ENCODE measurements around the gene FAAP100.

Gene FAAP100

DNA sequence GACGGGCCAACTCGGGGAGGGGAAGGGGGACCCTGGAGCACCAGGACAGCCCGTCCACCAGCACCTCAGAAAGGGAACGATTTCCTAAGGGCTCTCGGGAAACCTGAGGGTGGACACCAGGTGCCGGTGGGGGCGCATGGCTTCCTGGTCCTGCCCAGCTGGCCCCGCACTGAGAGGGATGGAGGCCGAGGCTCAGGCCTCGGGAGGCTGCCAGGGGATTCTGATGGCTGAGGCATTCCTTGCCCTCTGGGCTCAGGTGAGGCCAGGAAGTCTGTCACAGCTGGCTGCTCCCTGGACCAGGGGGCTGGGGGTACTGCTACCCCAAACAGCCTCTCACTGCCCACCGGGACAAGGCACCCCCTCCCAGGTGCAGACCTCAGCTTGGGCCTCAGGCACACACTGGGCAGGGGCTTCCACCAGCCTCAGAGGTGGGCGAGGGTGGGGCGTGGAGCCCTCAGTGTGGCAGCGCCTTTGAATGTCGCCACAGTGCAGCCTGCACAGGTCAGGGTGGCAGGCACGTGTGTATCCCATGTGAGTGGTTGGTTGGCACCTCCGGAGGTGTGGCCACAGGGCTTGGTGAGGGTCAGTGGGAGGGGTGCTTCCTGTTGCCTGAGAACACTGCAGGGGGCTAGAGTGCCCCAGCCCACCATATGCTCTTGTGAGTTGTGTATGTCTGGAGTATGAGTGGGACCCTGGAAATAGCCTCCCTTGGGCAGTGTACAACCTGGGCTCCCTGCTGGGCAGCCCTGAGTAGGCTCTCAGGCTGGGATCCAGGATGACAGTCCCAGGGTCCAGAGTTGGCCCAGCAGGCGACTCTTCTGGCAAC lies 27.9 kb downstream of the FAAP100 start:
- H3K4me3 ChIP-seq (replicated peaks; ENCODE audit: low read depth, low read length), result no peak overlapping the region
- no peak for DNase-seq (ENCODE audit: low read depth)
- TF ChIP-seq CTCF (IDR thresholded peaks at IDR 0.05; ENCODE audit: low read length, missing control alignments), result no peak

- no peak for DNase-seq (ENCODE audit: low read depth)
- no peak for TF ChIP-seq CTCF (IDR thresholded peaks at IDR 0.05; ENCODE audit: low read length, missing control alignments)
- no peak overlapping the region for H3K4me3 ChIP-seq (replicated peaks; ENCODE audit: low read depth, low read length)
Measured at GRCh38 chr17:81523402-81524038, 28.6 kb downstream of the FAAP100 start.

DNA sequence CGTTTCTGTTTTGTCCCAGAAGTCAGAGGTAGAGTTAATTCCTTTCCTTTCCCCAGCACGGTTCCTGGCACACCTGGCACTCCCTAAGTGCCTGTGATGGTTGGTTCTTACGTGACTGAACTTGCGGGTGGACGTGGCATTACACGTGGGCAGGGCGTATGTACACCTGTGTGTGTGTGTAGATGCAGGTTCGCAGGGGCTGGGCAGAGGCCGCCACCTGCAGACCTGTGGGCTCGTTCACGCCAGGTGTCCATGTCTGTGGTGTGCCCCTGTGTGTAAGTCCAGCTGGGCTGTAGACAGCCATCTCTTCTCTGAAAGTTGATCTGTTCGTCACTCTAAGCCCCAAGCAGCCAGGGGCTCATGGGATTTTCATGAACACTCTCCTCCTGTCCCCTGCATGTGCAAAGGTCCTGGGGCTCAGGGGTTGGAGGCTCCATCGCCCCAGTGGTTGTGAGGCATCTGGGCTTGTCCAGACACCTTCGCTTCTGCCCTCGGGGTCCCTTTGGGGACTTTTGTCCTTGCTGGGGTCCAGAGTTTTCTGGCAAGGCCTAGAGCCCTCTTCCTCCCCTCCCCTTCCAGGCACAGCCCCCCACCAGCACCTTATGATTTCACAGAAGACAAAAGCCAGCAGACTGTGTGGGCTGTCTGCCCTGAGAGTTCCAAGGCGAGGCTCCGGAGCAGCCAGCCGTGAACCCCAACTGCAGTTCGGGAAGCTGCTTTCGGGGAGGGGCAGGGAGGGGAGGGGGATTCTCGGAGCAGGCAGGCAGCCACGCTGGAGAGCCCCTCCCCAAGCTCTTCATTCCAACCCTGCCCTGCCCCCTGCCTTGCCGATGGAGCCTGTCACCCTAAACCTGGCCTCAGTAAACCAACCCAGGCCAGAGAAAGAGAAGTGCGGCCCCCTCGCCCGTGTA lies 29.4 kb downstream of the FAAP100 start:
- no peak overlapping the region for H3K4me3 ChIP-seq (replicated peaks; ENCODE audit: low read depth, low read length)
- peak; percentile 31 for TF ChIP-seq CTCF (IDR thresholded peaks at IDR 0.05; ENCODE audit: low read length, missing control alignments)
- DNase-seq (ENCODE audit: low read depth), result peak; percentile 42

DNA sequence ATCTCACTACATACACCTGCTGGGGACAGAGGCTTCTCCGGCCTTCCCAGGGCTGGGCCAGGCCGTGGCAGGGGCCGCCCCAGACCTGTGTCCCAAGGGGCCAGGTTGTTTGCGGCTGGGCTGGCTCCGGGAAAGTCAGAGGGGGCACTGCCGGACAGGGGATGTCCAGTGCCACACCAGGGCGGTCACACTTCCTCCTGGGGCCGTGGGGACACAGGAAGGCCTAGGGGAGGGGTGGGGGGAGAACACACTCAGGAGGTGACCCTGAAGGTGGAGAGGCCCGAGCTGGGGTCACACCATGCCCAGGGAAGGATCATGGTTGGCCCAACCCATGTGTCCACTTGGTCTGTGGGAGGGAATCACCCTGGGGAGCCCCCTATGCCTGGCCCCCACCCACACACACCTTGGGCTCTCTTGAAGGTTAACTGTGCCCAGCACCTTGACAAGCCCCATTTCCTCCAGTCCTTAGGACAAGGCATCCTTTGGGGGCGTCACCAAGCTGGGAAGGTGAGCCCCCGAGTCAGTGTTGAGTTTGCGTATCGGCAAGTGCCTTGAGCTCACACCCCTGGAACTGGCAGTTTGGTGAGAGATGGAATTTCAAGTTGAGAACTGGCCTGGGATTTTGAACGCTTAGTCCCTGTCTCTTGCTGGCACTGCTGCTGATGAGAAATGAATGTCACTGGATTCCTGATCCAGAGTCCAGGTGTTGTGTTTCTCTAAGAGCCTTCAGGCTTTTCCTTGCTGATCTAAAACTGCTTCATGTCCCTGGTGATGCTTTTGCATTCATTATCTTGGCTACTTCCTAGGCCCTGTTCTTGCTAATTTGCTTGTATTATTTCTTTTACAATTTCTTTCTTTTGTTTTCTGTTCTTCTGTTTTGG lies 31.9 kb downstream of the FAAP100 start:
- no peak for TF ChIP-seq CTCF (IDR thresholded peaks at IDR 0.05; ENCODE audit: low read length, missing control alignments)
- H3K4me3 ChIP-seq (replicated peaks; ENCODE audit: low read depth, low read length), result no peak overlapping the region
- no peak for DNase-seq (ENCODE audit: low read depth)

DNA sequence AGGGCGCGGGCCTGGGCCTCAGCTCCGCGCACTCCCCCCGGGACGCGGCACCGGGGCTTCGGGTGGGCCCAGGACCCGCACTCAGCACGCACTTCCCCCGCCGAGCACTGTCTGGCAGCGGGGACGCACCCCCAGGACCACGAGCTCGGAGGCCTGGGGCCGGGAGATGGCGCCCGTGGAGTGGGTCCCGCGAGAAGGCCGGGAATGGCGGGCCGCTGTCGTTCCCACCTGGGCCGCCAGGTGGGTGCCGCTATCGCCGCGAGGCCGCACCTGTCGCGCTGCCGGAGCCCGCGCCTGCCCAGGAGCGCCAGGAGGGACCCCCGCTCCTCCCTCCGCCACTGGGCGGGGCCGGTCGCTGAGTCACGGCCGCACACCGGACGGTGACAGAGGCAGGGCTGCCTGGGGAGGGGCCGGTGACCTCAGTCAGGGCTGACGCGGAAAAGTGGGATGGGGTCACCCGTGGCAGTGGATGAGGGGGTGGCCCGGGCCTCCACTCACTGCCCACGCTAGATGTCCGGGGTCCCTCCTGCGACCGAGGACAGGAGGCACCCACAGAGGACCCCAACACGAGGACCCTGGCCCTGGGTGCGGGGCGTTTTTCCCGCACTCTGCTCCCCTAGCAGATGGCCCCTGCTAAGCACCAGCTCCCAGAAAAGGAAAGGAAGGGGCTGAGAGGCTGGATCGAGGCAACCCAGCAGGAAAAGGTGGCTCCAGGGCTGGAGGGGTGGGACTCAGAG lies 32.7 kb downstream of the FAAP100 start:
- no peak for DNase-seq (ENCODE audit: low read depth)
- H3K4me3 ChIP-seq (replicated peaks; ENCODE audit: low read depth, low read length), result peak overlapping the region; percentile 24
- TF ChIP-seq CTCF (IDR thresholded peaks at IDR 0.05; ENCODE audit: low read length, missing control alignments), result no peak

All from fibroblast of pulmonary artery (primary cell).